Bronchus fibroblast of lung (primary cell): ENCODE results near the gene ZNF18. TPM values are rescaled to one million over a fixed set of nuclear protein-coding genes. Genes with fewer than 3 reads are reported as not detected.

ENCODE experiments used
- total RNA-seq: library from RNA; depleted of rRNA; stranded (reverse); fragments of >200 nt; gene quantifications from 2 replicates; pipeline ENCODE4 v1.2.3, GENCODE V29; 2015

ZNF18 gene
- total RNA-seq = 6.4 and 6.8 TPM in 2 replicates

GRCh38 chr17:11997147-11997971 lies at the start of gene ZNF18:
Gene ZNF18 (minus strand): TSS chr17:11997475. CDS start chr17:11992829, 4,646 bp downstream.

GRCh38 chr17:12020642-12021622 lies 23.7 kb upstream of the ZNF18 start, which contains the start of gene MAP2K4:
Gene MAP2K4 (plus strand): TSS chr17:12020877. CDS start chr17:12020887, 10 bp downstream.

Other genes starting within 250 kb of the ZNF18 start
- gene MAP2K4, start 23.4 kb upstream of the ZNF18 start, total RNA-seq = 17.5 TPM in 2 replicates